Esophagus squamous epithelium (tissue), 5 donors: ENCODE data around the gene C1QTNF9. TPM values are rescaled to one million over a fixed set of nuclear protein-coding genes. Genes with fewer than 3 reads are reported as not detected.
"Not testable (repeated sequence)": the region's sequence is repeated elsewhere in the genome, so short reads cannot be mapped to it uniquely, and the experiment has no call there.

Experiments used
- DNase-seq: peaks from one replicate; lab custom pipeline; 2025; lab: John Stamatoyannopoulos, UW
- H3K27ac ChIP-seq, 4 donors: fragments of 200-600 bp; sonication (generic); one replicate each; pipeline ENCODE4 v1.5.1; 2016 to 2019; ENCODE audit warnings: mild to moderate bottlenecking in 1 of 4
- H3K27me3 ChIP-seq, 4 donors: fragments of 200-600 bp; sonication (generic); 1 replicate in 3 of 4; 2 replicates in 1 of 4; pipeline versions ENCODE4 v1.5.1 to v1.6.0; 2017 to 2021; ENCODE audit warnings: antibody characterized with exemption in 1 of 4
- H3K36me3 ChIP-seq, 3 donors: fragments of 200-600 bp; sonication (generic); one replicate each; pipeline ENCODE4 v1.5.1; 2016 to 2019
- H3K4me1 ChIP-seq, 3 donors: fragments of 200-600 bp; sonication (generic); one replicate each; pipeline ENCODE4 v1.5.1; 2017 to 2019
- H3K4me3 ChIP-seq, 4 donors: fragments of 200-600 bp; sonication (generic); 1 replicate in 3 of 4; 2 replicates in 1 of 4; pipeline ENCODE4 v1.5.1; 2016 to 2019; ENCODE audit warnings: mild to moderate bottlenecking in 2 of 4, moderate library complexity in 1 of 4
- H3K9me3 ChIP-seq, 3 donors: fragments of 200-600 bp; sonication (generic); one replicate each; pipeline ENCODE4 v1.5.1; 2016 to 2019
- POLR2A ChIP-seq, 4 donors: fragments of 450-650 bp; IDR thresholded peaks; one replicate each; pipeline ENCODE4 v1.6.1; 2017; ENCODE audit warnings: antibody characterized with exemption in 4 of 4, mild to moderate bottlenecking in 4 of 4, moderate library complexity in 3 of 4
- WGBS, 2 donors: methylation state at CpG; one replicate each; pipeline ENCODE4 v1.1.5; 2018; 5-methylcytosine and 5-hydroxymethylcytosine counted together
- intact Hi-C: fragments of 100-400 bp; cut with DNase I; formaldehyde crosslinking; loops from one replicate; pipeline ENCODE4 v1.15.0; 2022
- total RNA-seq, 4 donors: library from RNA; depleted of rRNA; stranded (reverse); fragments of >200 nt; gene quantifications; one replicate each; pipeline ENCODE4 v1.1.0, GENCODE V29; 2016
- TF ChIP-seq, protein P1 (sequence below), 6 experiments: fragments of 450-650 bp in 4 of 6; fragments of 200-600 bp in 2 of 6; sonication (generic) in 2 of 6; IDR thresholded peaks; one replicate each; pipeline ENCODE4 v1.5.1; 2016 to 2019; ENCODE audit warnings: antibody characterized with exemption in 6 of 6, mild to moderate bottlenecking in 4 of 6, moderate library complexity in 4 of 6
- donor health status: DM: yes; HTN: yes; CAD: no.

The C1QTNF9 gene
- total RNA-seq, 4 donors from 2014 or later = not detected

DNA sequence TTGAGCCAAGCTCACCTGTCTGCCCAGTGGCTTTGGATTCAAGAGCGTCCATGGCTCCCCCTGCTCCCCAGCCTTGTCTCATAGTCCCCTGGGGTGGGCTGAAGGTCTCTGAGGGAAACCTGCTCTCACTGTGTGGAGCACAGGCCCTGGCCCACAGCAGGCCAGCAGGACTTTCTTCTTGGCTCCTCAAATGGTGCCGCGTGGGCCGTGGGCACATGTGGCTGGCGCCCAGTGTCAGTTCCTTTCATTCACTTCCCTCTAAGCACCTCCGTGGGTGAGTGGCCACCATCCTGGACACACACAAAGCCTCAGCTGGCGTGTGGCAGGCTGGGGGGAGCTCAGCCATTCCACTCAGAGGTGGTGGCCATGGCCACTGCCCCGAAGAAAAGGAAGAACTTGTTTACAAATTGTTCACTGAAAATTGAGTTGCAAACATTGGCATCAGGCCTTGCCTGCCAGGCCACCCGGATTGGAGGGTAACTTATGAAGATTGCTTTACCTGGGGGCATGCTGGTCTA lies 53.1 kb downstream of the C1QTNF9 start:
- intact Hi-C loops = no loop called here
- TF ChIP-seq, protein P1, sequence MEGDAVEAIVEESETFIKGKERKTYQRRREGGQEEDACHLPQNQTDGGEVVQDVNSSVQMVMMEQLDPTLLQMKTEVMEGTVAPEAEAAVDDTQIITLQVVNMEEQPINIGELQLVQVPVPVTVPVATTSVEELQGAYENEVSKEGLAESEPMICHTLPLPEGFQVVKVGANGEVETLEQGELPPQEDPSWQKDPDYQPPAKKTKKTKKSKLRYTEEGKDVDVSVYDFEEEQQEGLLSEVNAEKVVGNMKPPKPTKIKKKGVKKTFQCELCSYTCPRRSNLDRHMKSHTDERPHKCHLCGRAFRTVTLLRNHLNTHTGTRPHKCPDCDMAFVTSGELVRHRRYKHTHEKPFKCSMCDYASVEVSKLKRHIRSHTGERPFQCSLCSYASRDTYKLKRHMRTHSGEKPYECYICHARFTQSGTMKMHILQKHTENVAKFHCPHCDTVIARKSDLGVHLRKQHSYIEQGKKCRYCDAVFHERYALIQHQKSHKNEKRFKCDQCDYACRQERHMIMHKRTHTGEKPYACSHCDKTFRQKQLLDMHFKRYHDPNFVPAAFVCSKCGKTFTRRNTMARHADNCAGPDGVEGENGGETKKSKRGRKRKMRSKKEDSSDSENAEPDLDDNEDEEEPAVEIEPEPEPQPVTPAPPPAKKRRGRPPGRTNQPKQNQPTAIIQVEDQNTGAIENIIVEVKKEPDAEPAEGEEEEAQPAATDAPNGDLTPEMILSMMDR (IDR thresholded peaks at IDR 0.05) = no peak
- TF ChIP-seq POLR2A (IDR thresholded peaks at IDR 0.05) = no peak
- 60 to 95% methylated on average over 1 to 4 of the region's 9 CpGs for WGBS, 2 donors
- Histone ChIP-seq H3K4me3 (no peak overlapping the region), H3K9me3 (no peaks in the 10 kb centered on the region), H3K4me1 (no peaks in the 10 kb centered on the region), H3K36me3 (no peaks in the 10 kb centered on the region), H3K27me3 (no peaks in the 10 kb centered on the region), H3K27ac (no peak overlapping the region)
- no peak for DNase-seq

DNA sequence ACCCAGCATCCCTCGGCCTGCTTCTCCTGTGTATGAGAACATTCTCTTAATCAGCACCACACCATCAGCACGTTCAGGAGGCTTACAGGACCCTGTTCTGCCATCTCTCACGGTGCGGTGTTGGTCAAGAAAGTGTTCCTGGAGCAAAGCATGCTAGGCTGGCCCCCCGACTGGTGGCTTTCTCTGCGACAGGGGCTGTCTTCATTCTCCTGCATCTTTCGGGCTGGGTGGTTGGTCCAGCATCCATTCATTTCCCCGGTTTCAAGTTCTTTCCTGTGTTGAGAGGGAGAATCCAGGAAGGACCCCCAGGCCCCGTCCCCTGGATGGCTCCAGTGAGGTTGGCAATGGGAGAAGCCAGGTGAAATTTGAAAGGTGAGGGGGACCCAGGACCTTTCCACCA lies 55.8 kb downstream of the C1QTNF9 start:
- Histone ChIP-seq H3K4me1 (no peaks in the 10 kb centered on the region), H3K36me3 (no peaks in the 10 kb centered on the region), H3K27me3 (no peaks in the 10 kb centered on the region), H3K4me3 (no peak overlapping the region), H3K27ac (no peak overlapping the region), H3K9me3 (no peaks in the 10 kb centered on the region)
- intact Hi-C loops = no loop called here
- WGBS, 2 donors = 75 to 87% methylated on average over 6 of the region's 9 CpGs
- no peak for DNase-seq
- no peak for TF ChIP-seq POLR2A (IDR thresholded peaks at IDR 0.05)
- TF ChIP-seq, protein P1 (IDR thresholded peaks at IDR 0.05) = no peak

DNA sequence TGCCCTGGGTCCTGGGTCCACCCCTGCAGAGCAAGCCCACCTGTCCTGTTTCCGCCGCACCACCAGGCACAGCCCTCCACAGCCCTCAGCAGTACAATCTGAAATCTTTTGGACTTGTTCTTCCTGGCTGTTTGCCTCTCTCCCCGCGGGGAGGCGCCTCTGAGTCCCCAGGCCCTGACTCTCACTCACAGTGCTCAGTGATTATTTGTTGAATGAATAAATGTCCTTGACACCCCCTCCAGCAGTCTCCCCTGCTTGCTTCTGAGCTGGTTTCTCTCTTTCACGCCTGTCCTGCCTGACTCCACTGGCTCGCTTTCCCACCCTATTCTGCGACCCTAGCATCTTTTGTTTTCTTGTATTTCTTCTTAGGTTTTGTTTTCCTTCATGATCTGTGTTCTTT lies 56.9 kb downstream of the C1QTNF9 start:
- H3K4me3 ChIP-seq, H3K36me3 ChIP-seq, H3K27ac ChIP-seq, H3K9me3 ChIP-seq, intact Hi-C loops, H3K4me1 ChIP-seq, H3K27me3 ChIP-seq, DNase-seq: not testable (repeated sequence)
- 84 to 87% methylated on average over 6 to 7 of the region's 8 CpGs for WGBS, 2 donors

DNA sequence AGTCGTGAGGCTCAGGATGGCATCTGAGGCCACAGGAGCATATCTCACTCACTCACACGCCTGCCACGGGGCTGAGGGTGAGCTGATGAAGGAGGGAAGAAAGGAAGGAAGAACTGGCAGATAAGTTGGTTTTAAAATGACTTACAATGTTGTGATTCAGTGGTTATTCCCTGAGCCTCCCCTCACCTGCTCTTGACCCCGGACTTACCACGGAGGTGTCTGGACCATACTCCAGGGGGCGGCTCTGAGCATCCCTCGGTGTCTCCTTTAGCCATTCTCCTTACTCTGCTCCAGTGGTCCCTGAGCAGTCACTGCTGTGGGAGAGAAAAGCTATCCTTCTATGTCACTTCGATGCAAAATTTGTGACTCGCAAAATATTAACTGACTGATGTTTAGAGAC lies 61.9 kb downstream of the C1QTNF9 start:
- H3K9me3 ChIP-seq, H3K27ac ChIP-seq, H3K36me3 ChIP-seq, DNase-seq, H3K4me3 ChIP-seq, H3K4me1 ChIP-seq, intact Hi-C loops: not testable (repeated sequence)
- WGBS, 2 donors = 75 to 83% methylated on average over 9 of the region's 9 CpGs
- H3K27me3 ChIP-seq = peaks cover 0 to 14% (median 0%) of the 10 kb centered on the region in 4 donors

Other genes with a start within 250 kb of the C1QTNF9 start
- gene SPATA13, start 148.9 kb upstream of the C1QTNF9 start, total RNA-seq = 10 to 100 TPM in 2 of 4 donors, 1 to 10 TPM in 2; 5.0 to 16.6 (median 9.7) TPM
- gene PARP4, start 203.2 kb downstream of the C1QTNF9 start, total RNA-seq = 10 to 100 TPM; 37.3 to 67.6 (median 46.9) TPM